ENCODE measurements around the gene NEURL1B.

DNA sequence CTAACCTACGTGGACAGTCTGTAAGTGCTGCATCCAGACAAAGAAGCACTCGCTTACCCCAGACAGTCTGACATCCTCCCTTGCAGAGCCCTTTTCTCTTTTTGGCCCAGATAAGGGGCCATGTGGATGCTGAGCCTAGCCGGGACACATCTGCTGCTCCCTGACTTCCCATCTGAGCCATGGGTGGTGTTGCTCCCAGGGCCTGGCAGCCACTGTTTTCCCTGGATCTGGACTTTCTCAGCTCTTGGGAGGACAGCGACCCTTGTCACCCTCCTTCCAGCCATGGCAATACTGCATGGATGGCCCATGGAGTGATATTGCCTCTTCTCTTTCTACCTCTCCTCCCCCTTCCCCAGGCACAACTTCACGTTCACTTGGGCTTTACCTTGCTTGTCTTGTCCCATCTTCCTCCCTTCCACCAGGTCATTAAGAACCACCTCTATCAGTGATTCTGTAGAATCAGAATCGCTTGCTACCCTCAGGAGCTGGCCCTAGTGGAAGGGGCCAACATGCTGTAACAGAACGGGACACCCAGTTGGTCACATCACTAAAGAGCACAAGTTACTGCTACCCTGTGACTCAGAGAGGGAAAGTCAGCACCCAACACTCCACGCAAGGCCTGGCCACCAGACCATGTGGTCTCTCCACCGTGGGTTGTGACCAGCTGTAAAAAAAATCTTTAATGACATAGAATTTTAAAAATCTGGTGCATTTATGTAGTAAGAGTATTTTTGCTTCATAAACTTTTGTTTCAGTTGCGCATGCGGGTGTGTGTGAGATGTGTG, 4.4 kb downstream of the NEURL1B start:
- TF ChIP-seq YY1 (IDR thresholded peaks at IDR 0.05; ENCODE audit: insufficient read depth, insufficient read length) (no peak), SUZ12 (IDR thresholded peaks at IDR 0.05; ENCODE audit: extremely low read depth, insufficient read depth, insufficient read length) (no peak), ZNF274 (IDR thresholded peaks at IDR 0.05; ENCODE audit: low read depth, low read length) (no peak)
